ENCODE results near the gene FNBP1.
"Not testable (repeated sequence)": the region's sequence is repeated elsewhere in the genome, so short reads cannot be mapped to it uniquely, and the experiment has no call there.

The FNBP1 gene

GRCh38 chr9:129918296-129918950 lies 124.6 kb downstream of the FNBP1 start:
- no peak for DNase-seq (ENCODE audit: low spot score)

GRCh38 chr9:129916707-129917106 lies 126.3 kb downstream of the FNBP1 start:
- no peak for DNase-seq (ENCODE audit: low spot score)

GRCh38 chr9:129914051-129914450 lies 128.9 kb downstream of the FNBP1 start:
- no peak for DNase-seq (ENCODE audit: low spot score)

- DNase-seq (ENCODE audit: low spot score): no peak
Measured at GRCh38 chr9:129910628-129911567, 132.1 kb downstream of the FNBP1 start.

GRCh38 chr9:129909851-129910250 lies 133.1 kb downstream of the FNBP1 start:
- no peak for DNase-seq (ENCODE audit: low spot score)

GRCh38 chr9:129908906-129909305 lies 134.1 kb downstream of the FNBP1 start:
- no peak for DNase-seq (ENCODE audit: low spot score)

- no peak for DNase-seq (ENCODE audit: low spot score)
Measured at GRCh38 chr9:129907201-129907600, 135.8 kb downstream of the FNBP1 start.

- no peak for DNase-seq (ENCODE audit: low spot score)
Measured at GRCh38 chr9:129906298-129906697, 136.7 kb downstream of the FNBP1 start.

- no peak for DNase-seq (ENCODE audit: low spot score)
Measured at GRCh38 chr9:129904734-129905133, 138.3 kb downstream of the FNBP1 start.

- no peak for DNase-seq (ENCODE audit: low spot score)
Measured at GRCh38 chr9:129902740-129903134, 140.3 kb downstream of the FNBP1 start.

GRCh38 chr9:129901993-129902739 lies 140.8 kb downstream of the FNBP1 start:
- DNase-seq (ENCODE audit: low spot score): no peak

- no peak for DNase-seq (ENCODE audit: low spot score)
Measured at GRCh38 chr9:129900263-129901027, 142.5 kb downstream of the FNBP1 start.

GRCh38 chr9:129899620-129900019 lies 143.4 kb downstream of the FNBP1 start:
- DNase-seq (ENCODE audit: low spot score): no peak

GRCh38 chr9:129898185-129898584 lies 144.8 kb downstream of the FNBP1 start:
- no peak for DNase-seq (ENCODE audit: low spot score)

- DNase-seq (ENCODE audit: low spot score): no peak
Measured at GRCh38 chr9:129897263-129897662, 145.7 kb downstream of the FNBP1 start.

- no peak for DNase-seq (ENCODE audit: low spot score)
Measured at GRCh38 chr9:129895376-129896268, 147.4 kb downstream of the FNBP1 start.

- no peak for DNase-seq (ENCODE audit: low spot score)
Measured at GRCh38 chr9:129894120-129894823, 148.7 kb downstream of the FNBP1 start.

- DNase-seq (ENCODE audit: low spot score): no peak
Measured at GRCh38 chr9:129891569-129891968, 151.4 kb downstream of the FNBP1 start.

- DNase-seq (ENCODE audit: low spot score): not testable (repeated sequence)
Measured at GRCh38 chr9:129890718-129891299, 152.2 kb downstream of the FNBP1 start.

All from HuH-7.5 (cell line).